GF-D8 (cell line): Measurements from ENCODE around the gene NOB1.
"Not testable (repeated sequence)": the region's sequence is repeated elsewhere in the genome, so short reads cannot be mapped to it uniquely, and the experiment has no call there.

Experiments used
- DNase-seq: peaks from one replicate; lab custom pipeline; 2025; lab: John Stamatoyannopoulos, UW

The NOB1 gene

DNA sequence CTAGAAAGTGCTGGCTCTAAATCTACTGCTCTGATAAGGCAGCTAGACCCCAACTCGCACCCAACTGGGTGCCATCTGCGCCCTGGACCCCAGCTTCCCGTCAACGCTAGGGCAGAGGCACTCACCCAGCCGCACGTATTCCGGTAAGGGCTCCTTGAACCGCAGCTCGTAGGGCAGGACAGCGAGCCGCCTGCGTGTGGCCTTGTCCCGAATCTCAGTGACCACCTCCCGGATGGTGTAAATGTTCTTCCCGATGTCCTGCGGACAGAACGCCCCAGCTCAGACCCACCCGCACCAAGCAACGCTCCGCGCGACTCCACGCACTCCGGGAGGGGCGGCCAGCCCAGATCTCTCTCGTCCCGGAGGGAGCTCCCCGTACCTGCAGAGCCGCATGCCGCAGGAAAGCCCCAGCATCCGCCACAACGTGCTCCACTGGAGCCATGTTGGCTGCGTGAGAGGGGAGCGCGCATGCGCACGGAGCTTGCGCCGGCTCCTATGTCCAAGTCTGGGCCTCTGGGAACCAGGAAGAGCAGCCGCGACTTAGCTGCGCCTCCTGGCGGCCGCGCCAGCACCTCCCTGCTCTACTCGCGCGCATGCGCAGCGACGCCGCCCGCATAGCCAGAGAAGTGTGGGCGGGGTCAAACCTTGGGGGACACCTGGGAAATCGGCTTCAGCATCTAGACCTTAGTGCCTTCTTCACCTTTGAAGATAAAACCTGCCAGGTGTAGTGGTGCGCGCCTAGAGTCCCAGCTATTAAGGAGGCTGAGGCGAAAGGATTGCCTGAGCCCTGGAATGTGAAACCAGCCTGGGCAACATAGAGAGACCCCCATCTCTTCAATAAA is at the start of gene NOB1:
NOB1 (minus strand) TSS at position 458 of the 842 bp plus-strand sequence; CDS start at position 442, 16 bp downstream.
- DNase-seq, result peak; percentile 88

DNA sequence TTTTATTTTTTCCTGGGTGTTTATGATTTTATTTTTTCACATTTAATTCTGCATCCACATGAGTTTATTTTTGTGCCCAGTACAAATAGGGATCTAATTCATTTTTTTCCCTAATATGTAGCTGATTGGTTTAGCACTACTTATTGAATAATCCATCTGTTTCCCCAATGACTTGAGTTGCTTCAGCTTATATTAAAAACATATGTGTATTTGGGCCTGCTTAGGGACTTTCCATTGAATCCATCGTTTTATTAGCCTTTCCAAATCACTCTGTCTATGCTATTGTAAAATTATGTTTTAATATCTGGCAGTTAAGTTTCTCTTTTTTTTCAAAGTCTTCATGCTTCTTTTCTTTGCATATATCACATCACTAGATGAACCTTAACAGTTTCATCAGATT is 49.6 kb upstream of the NOB1 start:
- no peak for DNase-seq

DNA sequence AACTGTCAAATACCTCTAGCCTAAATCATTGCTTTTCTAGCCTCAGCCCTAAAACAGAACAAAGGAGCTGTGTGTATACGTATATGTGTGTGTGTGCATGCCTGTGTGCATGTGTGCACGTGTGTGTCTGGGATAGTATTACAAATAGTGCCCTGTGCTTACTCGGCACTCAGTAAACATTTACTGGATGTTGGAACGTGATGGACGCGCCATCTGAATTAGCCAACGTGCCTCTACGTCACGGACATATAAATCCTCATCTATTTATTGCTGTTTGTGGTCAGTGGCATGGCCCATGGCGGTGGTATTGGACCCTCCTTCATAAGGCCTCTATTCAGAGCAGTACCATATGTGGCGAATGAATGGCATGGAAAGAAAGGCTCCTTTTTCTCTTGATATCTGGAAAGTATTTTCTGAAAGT is 44.9 kb upstream of the NOB1 start:
- DNase-seq, result no peak

DNA sequence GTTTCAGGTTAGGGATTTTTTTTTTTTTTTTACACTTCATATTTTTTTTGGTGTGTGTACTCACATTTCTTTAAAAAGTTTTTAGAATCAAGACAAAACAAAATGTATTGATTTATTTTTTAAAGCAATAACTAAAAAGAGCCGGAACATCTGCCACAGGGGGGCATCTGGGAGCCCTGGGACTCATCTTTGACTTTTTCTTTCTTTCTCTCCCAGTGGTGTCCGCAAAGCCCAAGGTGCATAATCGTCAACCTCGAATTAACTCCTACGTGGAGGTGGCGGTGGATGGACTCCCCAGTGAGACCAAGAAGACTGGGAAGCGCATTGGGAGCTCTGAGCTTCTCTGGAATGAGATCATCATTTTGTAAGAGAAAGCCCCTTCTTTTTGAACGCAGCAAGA is 43.7 kb upstream of the NOB1 start:
- DNase-seq, result no peak

DNA sequence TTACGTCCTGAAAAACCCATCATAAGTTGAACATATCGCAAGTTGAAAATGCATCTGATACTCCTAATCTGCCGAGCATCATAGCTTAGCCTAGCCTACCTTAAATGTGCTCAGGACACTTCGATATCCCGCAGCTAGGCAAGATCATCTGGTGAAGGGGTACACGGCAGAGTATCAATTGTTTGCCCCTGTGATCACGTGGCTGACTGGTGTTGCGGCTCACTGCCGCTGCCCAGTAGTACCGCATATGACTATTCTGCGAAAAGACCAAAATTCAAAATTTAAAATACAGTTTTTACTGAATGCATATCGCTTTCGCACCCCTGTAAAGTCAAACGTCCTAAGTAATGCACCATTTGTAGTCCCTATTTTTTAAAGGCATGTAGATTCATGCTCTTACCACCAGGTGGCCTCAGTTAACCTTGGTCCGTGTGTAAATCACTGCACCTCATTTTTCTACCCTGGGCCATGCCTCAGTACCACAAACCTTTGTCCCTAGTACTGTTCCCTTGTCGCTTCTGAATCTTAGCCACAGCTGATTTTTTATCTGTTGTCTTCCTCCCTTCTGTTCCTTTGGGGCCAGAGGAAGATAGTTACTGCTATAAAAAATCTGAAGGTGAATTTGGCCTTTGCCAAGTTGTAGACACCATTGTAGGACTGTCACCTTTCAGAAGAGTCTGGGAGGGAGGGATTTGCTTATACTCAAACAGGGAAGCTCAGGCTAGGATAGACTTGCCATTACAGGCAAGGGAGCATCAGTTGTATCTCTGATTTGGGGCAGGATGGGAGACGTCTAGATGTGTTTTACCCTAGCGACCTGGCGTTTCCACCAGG is 41.8 kb upstream of the NOB1 start:
- DNase-seq, result no peak

DNA sequence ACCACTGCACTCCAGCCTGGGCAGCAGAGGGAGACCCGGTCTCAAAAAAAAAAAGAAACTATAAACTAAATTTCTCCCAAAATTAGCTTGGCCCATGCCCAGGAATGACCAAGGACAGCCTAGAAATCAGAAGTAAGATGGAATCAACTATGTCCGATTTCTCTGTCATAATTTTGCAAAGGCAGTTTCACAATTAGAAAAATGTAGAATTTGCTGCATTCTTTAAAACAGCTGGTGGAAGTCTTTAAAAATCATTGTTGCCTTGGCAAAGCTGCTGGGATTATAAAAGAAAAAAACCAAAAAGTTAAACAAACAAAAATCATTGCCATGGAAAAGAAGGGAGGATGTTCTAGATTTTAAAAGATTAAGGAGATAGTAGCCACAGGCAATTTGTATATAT is 39.8 kb upstream of the NOB1 start:
- no peak for DNase-seq

DNA sequence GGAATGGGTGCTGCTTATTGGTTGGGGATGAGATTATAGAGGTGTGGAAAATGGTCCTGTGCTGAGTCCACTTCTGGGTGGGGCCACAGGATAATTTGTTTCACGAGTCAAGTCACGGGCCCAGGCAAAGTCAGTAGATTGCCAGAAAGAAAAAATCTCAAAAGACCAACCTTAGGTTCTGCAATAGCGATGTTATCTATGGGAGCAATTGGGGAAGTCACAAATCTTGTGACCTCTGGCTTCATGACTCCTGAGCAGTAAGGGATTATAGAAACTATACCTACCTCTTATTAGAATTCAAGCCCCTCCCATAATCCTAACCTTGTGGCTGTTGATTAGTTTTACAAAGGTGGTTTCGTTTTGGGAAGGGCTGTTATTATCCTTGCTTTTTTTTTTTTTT is 38.8 kb upstream of the NOB1 start:
- DNase-seq, result peak; percentile 1

DNA sequence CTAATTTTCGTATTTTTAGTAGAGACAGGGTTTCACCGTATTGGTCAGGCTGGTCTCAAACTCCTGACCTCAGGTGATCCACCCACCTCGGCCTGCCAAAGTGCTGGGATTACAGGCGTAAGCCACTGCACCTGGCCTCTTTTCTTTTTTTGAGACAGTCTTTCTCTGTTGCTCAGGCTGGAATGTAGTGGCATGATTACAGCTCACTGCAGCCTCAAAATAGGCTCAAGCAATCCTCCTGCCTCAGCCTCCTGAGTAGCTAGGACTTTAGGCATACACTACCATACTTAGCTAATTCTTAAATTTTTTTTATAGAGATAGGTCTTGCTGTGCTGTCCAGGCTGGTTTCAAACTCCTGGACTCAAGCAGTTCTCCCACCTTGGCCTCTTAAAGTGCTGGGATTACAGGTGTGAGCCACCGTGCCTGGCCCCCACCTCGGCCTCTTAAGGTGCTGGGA is 36.7 kb upstream of the NOB1 start:
- DNase-seq, result not testable (repeated sequence)

DNA sequence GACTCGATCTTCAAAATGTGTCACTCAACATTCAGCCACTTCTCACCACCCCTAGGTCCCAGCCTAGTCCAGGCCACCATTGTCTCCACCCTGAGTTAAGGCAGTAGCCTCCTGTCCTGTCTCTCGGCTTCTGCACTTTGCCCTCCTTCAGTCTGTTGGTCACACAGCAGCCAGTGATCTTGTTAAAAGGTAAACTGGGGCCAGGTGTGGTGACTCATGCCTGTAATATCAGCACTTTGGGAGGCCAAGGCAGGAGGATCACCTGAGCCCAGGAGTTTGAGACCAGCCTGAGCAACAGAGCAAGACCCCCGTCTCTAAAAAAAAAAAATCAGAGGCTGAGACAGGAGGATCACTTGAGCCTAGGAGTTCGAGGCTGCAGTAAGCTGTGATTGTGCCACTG is 33.2 kb upstream of the NOB1 start:
- DNase-seq, result no peak

DNA sequence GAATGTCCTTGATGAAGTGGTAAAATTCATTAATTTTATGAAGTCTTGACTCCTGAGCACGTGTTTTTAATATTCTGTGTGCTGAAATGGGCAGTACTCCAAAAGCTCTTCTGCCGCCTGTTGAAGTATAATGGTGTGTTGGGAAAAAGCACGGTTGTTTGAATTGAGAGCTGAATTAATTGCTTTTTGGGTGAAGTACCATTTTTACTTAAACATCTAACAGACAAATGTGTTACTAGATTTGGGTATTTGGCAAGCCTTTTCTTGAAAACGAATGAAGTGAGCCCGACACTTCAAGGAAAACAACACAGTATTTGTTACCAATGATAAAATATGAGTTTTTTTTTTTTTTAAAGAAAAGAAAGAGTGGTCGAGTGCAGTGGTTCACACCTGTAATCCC is 29.9 kb upstream of the NOB1 start:
- no peak for DNase-seq

DNA sequence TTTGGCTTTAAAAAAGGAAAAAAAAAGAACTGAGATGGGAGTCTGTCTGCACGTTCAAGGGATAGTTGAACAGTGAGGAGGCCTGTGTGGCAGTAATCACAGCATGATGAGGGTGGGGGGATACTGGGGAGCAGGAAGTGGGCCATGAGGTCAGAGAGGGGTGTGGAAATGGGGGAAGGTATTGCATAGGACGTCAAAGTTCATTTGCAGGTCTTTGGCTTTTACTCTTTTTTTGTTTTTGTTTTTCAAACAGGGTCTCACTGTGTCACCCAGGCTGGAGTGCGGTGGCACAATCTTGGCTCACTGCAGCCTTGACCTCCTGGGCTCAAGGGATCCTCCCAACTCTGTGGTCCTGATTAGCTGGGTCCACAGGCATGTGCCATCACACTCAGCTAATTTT is 26.4 kb upstream of the NOB1 start:
- no peak for DNase-seq

DNA sequence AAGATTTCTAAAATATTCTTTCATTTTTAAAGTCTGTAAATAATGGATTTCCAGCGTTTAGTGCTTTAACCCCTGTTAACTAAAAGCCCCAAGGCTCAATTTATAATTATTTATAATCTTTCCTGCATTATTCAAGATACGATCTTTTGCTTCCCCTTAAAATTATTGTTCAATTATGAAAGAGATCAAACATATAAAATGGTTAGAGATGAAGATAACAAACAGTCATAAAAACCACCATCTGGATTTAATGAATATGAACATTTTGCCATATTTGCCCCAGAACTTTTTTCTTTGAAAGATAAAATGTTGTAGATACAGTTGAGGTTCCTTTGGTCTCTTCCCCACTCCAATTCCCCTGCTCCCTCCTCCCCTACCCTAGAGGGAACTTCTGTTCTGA is 25.0 kb upstream of the NOB1 start:
- DNase-seq, result no peak

DNA sequence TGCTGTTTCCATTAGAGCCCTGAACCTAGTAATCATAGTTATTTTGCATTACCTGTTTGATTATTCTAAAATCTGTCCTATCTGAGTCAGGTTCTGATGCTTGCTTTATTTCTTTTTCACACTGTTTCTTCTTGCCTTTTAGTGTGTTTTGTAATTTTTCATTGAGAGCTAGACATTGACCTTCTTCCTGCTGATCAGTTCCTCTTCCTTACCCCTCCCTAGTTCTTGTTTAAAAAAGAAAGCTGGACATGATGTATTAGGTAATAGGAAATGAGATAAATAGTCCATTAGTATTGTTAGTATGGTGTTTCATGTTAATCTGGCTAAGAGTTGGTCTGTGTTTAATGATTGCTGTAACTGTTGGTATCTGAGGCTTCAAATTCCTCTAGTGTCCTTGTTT is 20.8 kb upstream of the NOB1 start:
- no peak for DNase-seq

DNA sequence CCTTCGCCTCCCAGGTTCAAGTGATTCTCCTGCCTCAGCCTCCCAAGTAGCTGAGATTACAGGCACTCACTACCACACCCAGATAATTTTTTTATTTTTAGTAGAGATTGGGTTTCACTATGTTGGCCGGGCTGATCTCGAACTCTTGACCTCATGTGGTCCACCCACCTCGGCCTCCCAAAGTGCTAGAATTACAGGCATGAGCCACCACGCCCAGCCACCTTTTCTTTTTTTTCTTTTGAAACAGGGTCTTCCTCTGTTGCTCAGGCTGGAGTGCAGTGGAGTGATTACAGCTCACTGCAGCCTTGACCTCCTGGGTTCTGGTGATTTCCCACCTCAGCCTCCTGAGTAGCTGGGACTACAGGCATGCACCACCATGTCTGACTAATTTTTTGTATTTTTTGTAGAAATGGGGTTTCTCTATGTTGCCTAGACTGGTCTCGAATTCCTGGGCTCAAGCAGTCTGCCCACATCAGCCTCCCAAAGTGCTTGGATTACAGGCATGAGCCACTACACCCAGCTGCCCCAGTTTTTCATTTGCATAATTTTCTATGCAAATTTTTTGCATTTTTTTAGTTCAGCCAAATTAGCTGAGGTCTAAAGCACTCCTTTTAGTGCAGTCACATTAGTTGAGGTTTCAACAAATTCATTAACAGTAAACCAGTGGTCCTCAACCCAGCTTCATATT is 18.7 kb upstream of the NOB1 start:
- no peak for DNase-seq

DNA sequence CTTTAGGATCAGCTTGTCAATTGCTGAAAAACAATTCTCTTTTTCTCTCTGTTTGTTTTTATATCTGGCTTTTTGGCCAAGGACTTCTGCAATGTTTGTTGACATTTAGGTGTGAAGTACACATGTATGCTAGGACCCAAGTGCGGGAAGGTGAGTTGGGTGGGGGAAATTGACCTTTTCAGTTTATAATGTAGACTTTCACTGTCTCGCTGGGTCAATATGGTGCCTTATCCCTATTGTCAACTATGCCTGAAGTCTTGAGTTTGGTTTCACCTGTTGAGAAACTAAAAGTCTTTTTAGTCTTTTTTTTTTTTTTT is 16.9 kb upstream of the NOB1 start:
- DNase-seq, result no peak

DNA sequence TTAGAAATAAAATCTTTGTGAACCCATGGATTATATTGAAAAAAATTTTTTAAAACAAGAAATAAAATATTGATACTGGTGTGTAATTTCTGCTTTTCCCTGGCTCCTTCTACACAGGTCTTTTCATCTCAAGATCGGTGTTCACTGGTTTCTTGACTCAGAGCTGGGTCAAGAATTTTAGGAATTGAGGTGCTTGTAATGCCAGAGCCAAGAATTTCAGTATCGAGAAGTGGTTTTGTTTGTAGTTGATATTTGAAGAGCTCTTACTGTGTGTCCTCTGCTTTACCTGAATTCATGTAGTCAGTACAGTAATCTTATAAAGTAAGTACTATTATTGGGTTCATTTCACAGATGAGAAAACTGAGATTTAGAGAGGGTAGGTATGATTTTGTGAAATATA is 14.7 kb upstream of the NOB1 start:
- no peak for DNase-seq

DNA sequence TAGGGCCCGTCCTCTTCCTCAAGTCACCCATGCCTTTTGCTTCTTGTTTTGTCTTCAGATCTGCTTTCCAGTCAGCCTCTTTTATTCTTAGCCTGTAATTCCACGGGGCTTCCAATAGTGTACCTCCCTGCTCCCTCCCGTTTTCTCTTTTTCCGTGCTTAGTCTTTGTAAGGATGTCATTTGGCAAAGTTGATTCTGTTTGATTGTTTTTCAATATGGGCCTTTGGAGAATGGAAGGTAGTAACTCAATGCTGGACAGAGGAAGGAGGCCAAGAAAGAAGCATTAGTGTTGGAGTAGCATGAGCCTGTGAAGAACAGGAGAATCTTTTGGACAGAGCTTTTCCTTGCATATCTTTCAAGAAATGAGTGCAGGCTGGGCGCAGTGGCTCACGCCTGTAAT is 13.9 kb upstream of the NOB1 start:
- DNase-seq, result no peak

DNA sequence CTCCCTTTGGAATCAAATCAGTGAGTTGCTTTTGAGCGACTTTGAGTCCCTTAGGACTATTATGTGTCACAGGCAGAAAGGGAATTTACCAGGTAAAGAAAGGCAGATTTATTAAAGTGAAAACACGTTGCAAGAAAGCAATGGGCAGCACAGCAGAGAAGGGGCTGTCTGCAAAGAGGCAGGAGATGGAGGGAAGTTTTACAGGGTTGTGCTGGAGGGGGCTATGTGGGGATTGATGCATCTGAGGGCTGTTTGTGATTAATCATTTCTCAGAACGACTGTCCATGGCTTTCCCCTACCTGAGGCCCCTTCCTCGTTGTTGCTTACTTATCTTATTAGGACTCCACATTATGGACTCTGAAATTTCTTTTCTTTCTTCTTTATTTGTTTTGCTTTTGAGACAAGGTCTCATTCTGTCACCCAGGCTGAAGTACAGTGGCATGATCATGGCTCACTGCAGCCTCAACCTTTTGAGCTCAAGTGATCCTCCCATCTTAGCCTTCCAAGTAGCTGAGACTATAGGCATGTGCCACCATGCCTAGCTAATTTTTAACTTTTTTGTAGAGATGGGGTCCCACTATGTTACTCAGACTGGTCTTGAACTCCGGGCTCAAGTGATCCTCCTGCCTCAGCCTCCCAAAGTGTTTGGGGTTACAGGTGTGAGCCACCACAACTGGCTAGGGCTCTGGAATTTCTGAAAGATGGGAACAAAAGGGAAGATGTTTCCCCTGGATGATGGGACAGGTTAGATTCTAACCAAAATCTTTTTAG is 12.9 kb upstream of the NOB1 start:
- DNase-seq, result no peak

DNA sequence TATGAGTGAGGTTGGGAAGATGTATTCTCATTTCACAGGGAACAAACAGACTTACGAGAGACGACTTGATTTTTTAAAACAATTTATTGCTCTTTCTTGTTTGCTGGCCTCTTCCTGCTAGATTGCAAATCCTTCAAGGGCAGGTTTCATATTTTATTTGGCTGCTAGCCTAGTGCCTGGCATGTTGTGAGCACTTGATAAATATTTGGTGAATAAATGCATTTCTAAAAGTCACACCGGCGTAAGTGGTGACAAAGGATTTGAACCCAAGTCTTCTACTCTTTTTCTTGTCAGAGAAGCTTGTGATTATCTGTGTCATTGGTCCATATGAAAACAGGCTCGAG is 8.8 kb upstream of the NOB1 start:
- DNase-seq, result no peak

DNA sequence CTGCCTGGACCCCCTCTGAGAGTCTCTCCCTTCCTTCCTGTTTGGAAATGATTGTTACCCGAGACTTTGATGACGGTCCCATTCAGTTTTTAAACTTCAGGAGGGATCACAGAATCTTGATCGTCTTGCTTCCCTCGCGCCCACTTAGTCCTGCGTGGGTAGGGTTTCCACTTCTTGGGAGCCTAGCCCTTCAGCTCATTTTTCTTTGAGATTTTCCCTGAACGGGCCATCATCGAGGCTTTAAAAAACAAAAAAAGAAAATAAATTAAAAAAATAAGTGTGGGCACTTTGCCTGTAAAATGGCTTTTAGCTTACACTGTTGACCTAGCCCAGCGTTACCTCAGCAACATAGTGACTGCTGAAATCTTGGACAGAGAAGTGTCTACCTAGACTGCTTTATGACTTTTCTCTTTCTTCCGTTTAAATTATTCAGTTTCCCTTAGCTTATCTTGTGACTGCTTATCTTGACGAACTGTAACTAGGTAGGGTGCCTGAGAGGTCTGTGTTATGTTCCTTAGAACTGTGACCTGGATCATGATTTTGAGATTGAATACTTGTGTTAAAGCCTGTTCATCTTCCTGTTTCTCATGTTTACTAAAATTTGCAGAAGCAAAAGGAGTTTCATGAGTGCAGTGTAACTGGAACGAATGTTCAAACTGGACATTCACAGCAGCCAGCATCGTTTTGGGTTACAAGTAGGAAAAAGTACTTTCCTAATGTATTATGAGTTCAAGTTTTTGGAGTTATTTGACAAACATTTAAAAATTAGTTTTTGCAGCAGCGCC is 8.3 kb upstream of the NOB1 start:
- DNase-seq, result peak; percentile 22
